ENCODE measurements around the gene CTDP1. TPM values are rescaled to one million over a fixed set of nuclear protein-coding genes. Genes with fewer than 3 reads are reported as not detected.

Gene CTDP1
- total RNA-seq, 4 donors from 2014 or later = 16.7 to 25.3 (median 21.6) TPM

DNA sequence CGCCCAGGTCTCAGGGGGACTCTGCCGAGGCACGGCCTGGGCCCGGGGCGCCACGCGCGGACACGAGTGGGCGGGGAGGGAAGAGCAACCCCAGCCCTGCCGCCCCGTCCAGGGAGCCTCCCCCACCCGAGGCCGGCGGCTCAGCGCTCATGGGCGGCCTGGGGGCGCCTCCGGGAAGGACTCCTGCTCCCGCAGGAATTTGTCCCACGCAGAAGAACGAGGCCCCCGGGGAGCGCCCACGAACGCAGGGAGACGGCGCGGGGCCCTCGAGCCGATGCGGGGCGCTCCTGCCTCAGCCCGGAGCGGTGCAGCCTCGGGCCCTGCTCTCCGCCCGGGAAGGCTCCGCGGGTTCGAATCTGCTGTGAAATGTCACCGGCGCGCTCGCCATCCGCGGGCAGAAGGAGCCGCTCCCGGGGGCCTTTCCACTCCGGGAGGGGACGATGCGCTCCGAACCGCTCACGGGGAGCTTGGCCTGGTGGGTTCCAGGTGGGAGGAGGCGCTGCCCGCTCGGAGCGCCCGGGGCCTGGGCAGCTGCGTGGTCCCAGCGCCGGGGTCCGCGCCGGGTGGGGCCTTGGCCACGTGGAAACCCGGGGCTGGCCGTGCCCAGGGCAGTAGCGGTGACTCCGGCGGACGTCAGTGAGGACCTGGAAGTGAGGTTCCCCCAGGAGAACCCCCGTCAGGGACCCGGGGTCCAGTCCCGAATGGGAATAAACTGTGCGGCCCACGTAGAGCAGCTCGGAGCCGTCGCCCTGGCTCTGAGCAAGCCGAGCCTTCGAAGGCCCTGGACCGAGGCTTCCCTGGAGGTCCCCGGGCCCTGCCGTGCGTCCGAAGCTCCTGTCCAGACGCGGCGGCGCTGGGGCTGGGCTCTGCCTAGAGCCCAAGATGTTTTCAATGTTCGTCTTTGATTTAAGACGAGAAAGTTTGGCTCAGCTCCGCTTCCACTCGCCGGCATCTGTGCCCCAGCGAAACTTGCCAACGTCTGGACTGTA, 41.4 kb upstream of the CTDP1 start:
- TF ChIP-seq, protein P1, sequence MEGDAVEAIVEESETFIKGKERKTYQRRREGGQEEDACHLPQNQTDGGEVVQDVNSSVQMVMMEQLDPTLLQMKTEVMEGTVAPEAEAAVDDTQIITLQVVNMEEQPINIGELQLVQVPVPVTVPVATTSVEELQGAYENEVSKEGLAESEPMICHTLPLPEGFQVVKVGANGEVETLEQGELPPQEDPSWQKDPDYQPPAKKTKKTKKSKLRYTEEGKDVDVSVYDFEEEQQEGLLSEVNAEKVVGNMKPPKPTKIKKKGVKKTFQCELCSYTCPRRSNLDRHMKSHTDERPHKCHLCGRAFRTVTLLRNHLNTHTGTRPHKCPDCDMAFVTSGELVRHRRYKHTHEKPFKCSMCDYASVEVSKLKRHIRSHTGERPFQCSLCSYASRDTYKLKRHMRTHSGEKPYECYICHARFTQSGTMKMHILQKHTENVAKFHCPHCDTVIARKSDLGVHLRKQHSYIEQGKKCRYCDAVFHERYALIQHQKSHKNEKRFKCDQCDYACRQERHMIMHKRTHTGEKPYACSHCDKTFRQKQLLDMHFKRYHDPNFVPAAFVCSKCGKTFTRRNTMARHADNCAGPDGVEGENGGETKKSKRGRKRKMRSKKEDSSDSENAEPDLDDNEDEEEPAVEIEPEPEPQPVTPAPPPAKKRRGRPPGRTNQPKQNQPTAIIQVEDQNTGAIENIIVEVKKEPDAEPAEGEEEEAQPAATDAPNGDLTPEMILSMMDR (IDR thresholded peaks at IDR 0.05) = no peak
- no peak for TF ChIP-seq EP300 (IDR thresholded peaks at IDR 0.05)
- TF ChIP-seq POLR2A (IDR thresholded peaks at IDR 0.05) = no peak
- no peak for TF ChIP-seq POLR2AphosphoS5 (IDR thresholded peaks at IDR 0.05)
- no peaks in the 10 kb centered on the region for H3K9me3 ChIP-seq
- H3K4me1 ChIP-seq = no peaks in the 10 kb centered on the region
- no peak overlapping the region for H3K4me3 ChIP-seq
- H3K27ac ChIP-seq = no peak overlapping the region
- H3K27me3 ChIP-seq = peaks cover 45% of the 10 kb centered on the region
- WGBS, 2 donors (ENCODE audit: low coverage in 1 of 2) = 0 to 75% methylated on average over 1 to 6 of the region's 99 CpGs
- H3K36me3 ChIP-seq = no peaks in the 10 kb centered on the region
- ATAC-seq = no peak

DNA sequence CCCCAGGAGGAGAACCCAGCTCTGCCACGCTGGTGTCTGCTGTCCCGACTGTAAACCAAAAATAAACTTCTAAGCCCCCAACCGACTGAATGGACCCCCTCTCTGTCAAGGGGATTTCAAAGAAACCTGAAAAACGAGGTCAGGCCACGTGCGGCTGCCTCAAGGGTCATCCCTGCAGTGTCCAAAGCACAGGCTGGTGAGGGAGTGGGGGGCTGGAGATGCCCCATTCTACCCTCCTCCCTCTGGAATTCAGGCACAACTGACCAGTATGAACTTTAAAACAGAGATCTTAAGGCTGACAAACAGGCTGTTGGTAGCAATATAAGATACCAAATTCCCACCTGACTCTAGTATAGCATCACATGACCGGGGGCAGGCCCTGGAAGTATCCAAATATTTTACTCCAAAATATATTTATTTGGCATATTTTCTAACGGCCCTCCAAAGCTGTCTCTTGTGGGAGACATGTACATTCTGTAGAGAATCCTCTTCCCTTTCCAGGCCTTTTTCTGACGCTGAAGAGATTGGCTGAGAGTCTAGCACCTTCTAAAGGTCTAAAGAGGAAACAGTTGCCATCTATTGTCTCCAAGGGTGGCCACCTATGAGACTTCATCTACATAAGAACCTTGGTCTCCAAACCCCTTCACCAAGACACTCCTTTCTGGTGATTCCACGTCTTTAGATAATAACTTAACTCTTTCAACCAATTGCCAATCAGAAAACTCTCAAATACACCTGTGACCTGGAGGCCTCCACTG, 40.4 kb upstream of the CTDP1 start:
- Histone ChIP-seq H3K4me3 (no peak overlapping the region), H3K4me1 (peaks cover 0 to 6% (median 0%) of the 10 kb centered on the region in 3 donors), H3K27me3 (peaks cover 50% of the 10 kb centered on the region), H3K36me3 (no peaks in the 10 kb centered on the region), H3K27ac (no peak overlapping the region), H3K9me3 (no peaks in the 10 kb centered on the region)
- ATAC-seq = no peak
- TF ChIP-seq POLR2A (IDR thresholded peaks at IDR 0.05) (no peak), POLR2AphosphoS5 (IDR thresholded peaks at IDR 0.05) (no peak), EP300 (IDR thresholded peaks at IDR 0.05) (no peak)
- TF ChIP-seq, protein P1 (IDR thresholded peaks at IDR 0.05) = no peak
- WGBS, 2 donors (ENCODE audit: low coverage in 1 of 2) = 73 to 85% methylated on average over 7 to 10 of the region's 10 CpGs

DNA sequence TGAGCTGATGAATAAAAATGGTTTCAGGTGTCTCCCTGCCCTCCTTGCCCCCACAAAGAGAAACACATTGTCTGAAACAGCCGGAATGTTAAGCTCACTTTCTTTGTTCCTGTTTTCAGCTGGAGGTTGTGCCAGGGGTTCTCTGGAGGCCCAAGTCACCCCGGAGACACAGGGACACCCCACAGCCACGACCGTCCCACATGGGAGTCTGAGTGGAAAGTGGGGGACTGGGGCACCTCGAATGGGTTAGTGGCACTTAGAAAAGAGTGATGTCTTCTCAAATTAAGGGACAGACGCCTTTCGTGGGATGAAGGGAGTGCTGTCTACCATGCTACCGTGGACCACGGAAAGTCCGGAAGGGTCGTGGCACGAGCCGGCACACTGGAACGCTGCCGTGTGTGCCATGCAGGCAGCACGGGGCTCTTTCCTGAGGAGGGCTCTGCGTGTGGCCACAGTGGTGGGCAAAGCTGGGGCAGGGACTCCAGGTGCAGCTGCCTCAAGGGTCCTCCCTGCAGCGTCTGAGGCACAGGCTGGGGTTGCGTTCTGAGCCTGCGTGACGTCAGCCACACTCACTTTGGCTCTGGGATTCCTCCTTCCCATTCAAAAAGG, 39.4 kb upstream of the CTDP1 start:
- Histone ChIP-seq H3K36me3 (no peaks in the 10 kb centered on the region), H3K27me3 (peaks cover 53% of the 10 kb centered on the region), H3K4me3 (no peak overlapping the region), H3K27ac (no peak overlapping the region), H3K9me3 (no peaks in the 10 kb centered on the region), H3K4me1 (peaks cover 0 to 8% (median 0%) of the 10 kb centered on the region in 3 donors)
- TF ChIP-seq, protein P1 (IDR thresholded peaks at IDR 0.05) = no peak
- TF ChIP-seq EP300 (IDR thresholded peaks at IDR 0.05) (no peak), POLR2AphosphoS5 (IDR thresholded peaks at IDR 0.05) (no peak), POLR2A (IDR thresholded peaks at IDR 0.05) (no peak)
- ATAC-seq = no peak
- 85 to 92% methylated on average over 4 to 5 of the region's 21 CpGs for WGBS, 2 donors (ENCODE audit: low coverage in 1 of 2)

DNA sequence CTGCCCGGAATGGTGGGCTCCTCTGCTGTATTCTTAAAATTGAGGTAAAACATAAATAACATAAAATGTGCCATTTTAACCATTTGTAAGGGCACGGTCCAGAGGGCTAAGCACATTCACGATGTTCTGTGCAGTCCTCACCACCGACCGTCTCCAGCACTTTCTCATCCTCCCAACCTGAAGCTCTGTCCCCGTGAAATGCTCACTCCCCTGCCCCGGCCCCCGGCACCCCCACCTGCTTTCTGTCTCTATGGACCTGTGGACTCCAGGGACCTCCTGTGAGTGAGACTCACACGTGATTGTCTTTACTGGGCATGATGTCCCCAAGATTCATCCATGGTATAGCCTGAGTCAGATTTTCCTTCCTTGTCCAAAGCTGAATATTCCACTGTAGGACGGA, 38.7 kb upstream of the CTDP1 start:
- Histone ChIP-seq H3K27me3 (peaks cover 56% of the 10 kb centered on the region), H3K4me3 (no peak overlapping the region), H3K4me1 (peaks cover 0 to 8% (median 0%) of the 10 kb centered on the region in 3 donors), H3K9me3 (no peaks in the 10 kb centered on the region), H3K36me3 (no peaks in the 10 kb centered on the region), H3K27ac (no peak overlapping the region)
- TF ChIP-seq POLR2A (IDR thresholded peaks at IDR 0.05) = no peak
- TF ChIP-seq, protein P1 (IDR thresholded peaks at IDR 0.05) = no peak
- 82 to 90% methylated on average over 7 to 8 of the region's 10 CpGs for WGBS, 2 donors (ENCODE audit: low coverage in 1 of 2)
- ATAC-seq = no peak

Data from gastroesophageal sphincter (tissue), 4 donors.